Bronchial epithelial cell (primary cell): Measurements from ENCODE around the gene KLHL34. TPM values are rescaled to one million over a fixed set of nuclear protein-coding genes. Genes with fewer than 3 reads are reported as not detected.

Experiments
- DNase-seq: peaks from one replicate; pipeline ENCODE4 v3.0.0-alpha.2; 2010; ENCODE audit warnings: low read depth
- FAIRE-seq: peaks from 2 replicates; lab custom pipeline; 2011; peaks lifted over from hg19 to GRCh38; lab: Jason Lieb, UNC
- H3K27me3 ChIP-seq: 2 replicates; pipeline ENCODE4 v1.5.1; 2011; ENCODE audit warnings: low read length; ENCODE audit not compliant: control insufficient read depth, insufficient read depth
- H3K36me3 ChIP-seq: 2 replicates; pipeline ENCODE4 v1.5.1; 2011; ENCODE audit warnings: low read length; ENCODE audit not compliant: control insufficient read depth, insufficient read depth
- H3K4me3 ChIP-seq: 2 replicates; pipeline ENCODE4 v1.5.1; 2011; ENCODE audit warnings: mild to moderate bottlenecking, low read depth, low read length, control low read depth
- total RNA-seq: library from RNA; depleted of rRNA; stranded (reverse); fragments of >200 nt; gene quantifications from 2 replicates; pipeline ENCODE4 v1.2.1, GENCODE V29; 2014
- TF ChIP-seq, protein P1 (sequence below): IDR thresholded peaks from 2 replicates; pipeline ENCODE4 v1.5.1; 2011; ENCODE audit warnings: mild to moderate bottlenecking, moderate library complexity, low read length, control low read depth, inconsistent platforms; ENCODE audit not compliant: insufficient read depth, severe bottlenecking

KLHL34 gene
- total RNA-seq, 1 donor from 2014 or later, result not detected

- TF ChIP-seq, protein P1, sequence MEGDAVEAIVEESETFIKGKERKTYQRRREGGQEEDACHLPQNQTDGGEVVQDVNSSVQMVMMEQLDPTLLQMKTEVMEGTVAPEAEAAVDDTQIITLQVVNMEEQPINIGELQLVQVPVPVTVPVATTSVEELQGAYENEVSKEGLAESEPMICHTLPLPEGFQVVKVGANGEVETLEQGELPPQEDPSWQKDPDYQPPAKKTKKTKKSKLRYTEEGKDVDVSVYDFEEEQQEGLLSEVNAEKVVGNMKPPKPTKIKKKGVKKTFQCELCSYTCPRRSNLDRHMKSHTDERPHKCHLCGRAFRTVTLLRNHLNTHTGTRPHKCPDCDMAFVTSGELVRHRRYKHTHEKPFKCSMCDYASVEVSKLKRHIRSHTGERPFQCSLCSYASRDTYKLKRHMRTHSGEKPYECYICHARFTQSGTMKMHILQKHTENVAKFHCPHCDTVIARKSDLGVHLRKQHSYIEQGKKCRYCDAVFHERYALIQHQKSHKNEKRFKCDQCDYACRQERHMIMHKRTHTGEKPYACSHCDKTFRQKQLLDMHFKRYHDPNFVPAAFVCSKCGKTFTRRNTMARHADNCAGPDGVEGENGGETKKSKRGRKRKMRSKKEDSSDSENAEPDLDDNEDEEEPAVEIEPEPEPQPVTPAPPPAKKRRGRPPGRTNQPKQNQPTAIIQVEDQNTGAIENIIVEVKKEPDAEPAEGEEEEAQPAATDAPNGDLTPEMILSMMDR, result no peak
- H3K36me3 ChIP-seq, result no peaks in the 10 kb centered on the region
- no peak for FAIRE-seq
Observed at GRCh38 chrX:21699136-21699535, 41.0 kb upstream of the KLHL34 start.

DNA sequence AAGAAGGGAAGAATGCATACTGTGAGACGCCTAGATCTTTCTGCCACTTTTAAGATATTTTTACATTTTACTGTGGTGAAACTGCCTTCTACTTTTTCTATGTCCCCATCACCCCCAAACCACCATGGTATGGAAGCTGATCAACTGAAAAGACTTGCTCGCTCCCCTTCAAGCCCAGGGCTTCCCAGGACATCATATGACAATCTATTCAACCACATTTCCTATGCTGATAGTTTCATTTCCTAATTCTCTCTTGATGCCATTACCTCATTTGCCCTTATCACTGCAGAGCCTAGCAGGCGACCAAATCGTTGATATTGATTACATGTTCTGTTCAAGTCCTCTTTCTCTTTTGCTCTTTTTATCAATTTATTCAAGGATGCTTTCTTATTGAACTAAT, 40.1 kb upstream of the KLHL34 start:
- DNase-seq (no peak), FAIRE-seq (no peak)
- TF ChIP-seq, protein P1, result no peak
- Histone ChIP-seq H3K4me3 (no peak overlapping the region), H3K36me3 (no peaks in the 10 kb centered on the region), H3K27me3 (no peaks in the 10 kb centered on the region)

More at GRCh38 chrX:21699136-21699535, 41.0 kb upstream of the KLHL34 start:
- Histone ChIP-seq H3K27me3 (no peaks in the 10 kb centered on the region), H3K4me3 (no peak overlapping the region)
- DNase-seq, result no peak

GRCh38 chrX:21691512-21692018, 33.4 kb upstream of the KLHL34 start:
- no peaks in the 10 kb centered on the region for H3K36me3 ChIP-seq
- no peaks in the 10 kb centered on the region for H3K27me3 ChIP-seq
- TF ChIP-seq, protein P1, result no peak
- H3K4me3 ChIP-seq, result no peak overlapping the region
- no peak for DNase-seq
- FAIRE-seq, result no peak

DNA sequence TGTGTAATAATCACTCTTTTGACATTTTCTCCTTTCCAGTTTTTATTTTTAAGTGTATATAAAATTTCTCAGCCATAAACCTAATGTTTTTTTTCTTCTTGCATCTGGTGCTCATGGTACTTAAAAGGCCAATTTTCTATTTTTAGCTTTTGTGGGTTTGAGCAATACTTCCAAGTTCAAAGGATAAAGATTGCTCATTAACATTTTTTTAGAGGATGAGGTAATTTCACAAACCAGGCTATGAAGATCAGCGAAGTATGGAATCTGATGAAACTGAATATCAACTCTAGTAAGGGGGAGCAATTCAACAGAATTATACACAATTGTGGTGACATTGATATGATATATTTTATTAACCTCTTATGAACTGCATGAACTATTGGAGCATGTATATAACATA, 25.8 kb upstream of the KLHL34 start:
- TF ChIP-seq, protein P1, result no peak
- Histone ChIP-seq H3K27me3 (no peaks in the 10 kb centered on the region), H3K36me3 (no peaks in the 10 kb centered on the region), H3K4me3 (no peak overlapping the region)
- DNase-seq (no peak), FAIRE-seq (no peak)

DNA sequence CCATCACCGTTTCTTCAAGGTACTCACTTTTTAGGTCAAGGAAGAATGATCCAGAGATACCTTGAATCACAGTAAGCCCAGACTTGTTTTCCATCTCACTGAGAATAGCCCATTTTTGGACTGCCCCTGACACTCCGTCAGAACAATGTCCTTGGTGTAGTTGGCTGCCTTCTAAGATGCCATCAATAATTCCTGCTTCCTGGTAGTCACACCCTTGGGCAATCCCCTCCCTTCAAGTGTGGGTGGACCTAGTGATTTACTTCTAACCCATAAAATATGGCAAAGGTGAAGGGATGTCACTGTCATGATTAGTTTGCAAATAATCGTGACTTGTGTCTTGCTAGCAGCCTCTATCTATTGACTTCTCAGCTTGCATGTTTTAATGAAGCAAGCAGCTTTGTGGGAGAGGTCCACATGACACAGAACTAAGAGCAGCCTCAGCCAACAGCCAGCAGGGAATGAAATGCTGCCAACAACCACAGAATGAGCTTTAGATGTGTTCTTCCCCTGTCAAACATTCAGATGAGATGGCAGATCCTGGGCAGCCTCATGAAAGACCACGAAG, 20.0 kb upstream of the KLHL34 start:
- Histone ChIP-seq H3K36me3 (no peaks in the 10 kb centered on the region), H3K4me3 (no peak overlapping the region), H3K27me3 (no peaks in the 10 kb centered on the region)
- no peak for DNase-seq
- no peak for FAIRE-seq
- TF ChIP-seq, protein P1, result no peak

GRCh38 chrX:21675931-21676330, 17.8 kb upstream of the KLHL34 start:
- Histone ChIP-seq H3K36me3 (no peaks in the 10 kb centered on the region), H3K4me3 (no peak overlapping the region), H3K27me3 (no peaks in the 10 kb centered on the region)
- DNase-seq, result no peak
- TF ChIP-seq, protein P1, result no peak
- no peak for FAIRE-seq
